OCI-LY1 (cell line): ENCODE measurements around the gene SFTPB.

ENCODE experiments used
- H2AFZ ChIP-seq: fragments of 200-600 bp; sonication (generic), shearing (Covaris generic); 2 replicates; pipeline ENCODE4 v1.6.0; 2014; ENCODE audit warnings: antibody characterized with exemption, mild to moderate bottlenecking, low read length
- H3F3A ChIP-seq: fragments of 200-600 bp; sonication (generic), shearing (Covaris generic); 2 replicates; pipeline ENCODE4 v1.6.0; 2014; ENCODE audit warnings: mild to moderate bottlenecking, antibody characterized with exemption, low read length, moderate library complexity; ENCODE audit not compliant: insufficient read depth
- H3K27ac ChIP-seq: fragments of 200-600 bp; sonication (generic); 2 replicates; pipeline ENCODE4 v1.5.1; 2014; ENCODE audit warnings: low read length, mixed run types, mild to moderate bottlenecking, low read depth; ENCODE audit not compliant: poor library complexity, severe bottlenecking
- H3K27me3 ChIP-seq: fragments of 200-600 bp; sonication (generic); 2 replicates; pipeline ENCODE4 v1.6.0; 2014; ENCODE audit warnings: antibody characterized with exemption, mild to moderate bottlenecking, low read length, moderate library complexity; ENCODE audit not compliant: insufficient read depth
- H3K36me3 ChIP-seq: fragments of 200-600 bp; sonication (generic); 2 replicates; pipeline ENCODE4 v1.6.1; 2014; ENCODE audit warnings: mild to moderate bottlenecking, antibody characterized with exemption, low read length, moderate library complexity, mixed read lengths; ENCODE audit not compliant: insufficient read depth
- H3K4me1 ChIP-seq: fragments of 200-600 bp; sonication (generic); 2 replicates; pipeline ENCODE4 v1.5.1; 2014; ENCODE audit warnings: mild to moderate bottlenecking, low read length, moderate library complexity; ENCODE audit not compliant: insufficient read depth, severe bottlenecking
- H3K4me2 ChIP-seq: fragments of 200-600 bp; sonication (generic), shearing (Covaris generic); 2 replicates; pipeline ENCODE4 v1.6.1; 2014; ENCODE audit warnings: low read length
- H3K4me3 ChIP-seq: fragments of 200-600 bp; sonication (generic); 2 replicates; pipeline ENCODE4 v1.5.1; 2014; ENCODE audit warnings: low read length, low read depth, mild to moderate bottlenecking, mixed read lengths; ENCODE audit not compliant: poor library complexity, severe bottlenecking
- H3K79me2 ChIP-seq: fragments of 200-600 bp; shearing (Covaris generic); 2 replicates; pipeline ENCODE4 v1.6.1; 2016; ENCODE audit warnings: mixed run types, low read length, mixed read lengths; ENCODE audit not compliant: insufficient read depth
- H3K9ac ChIP-seq: fragments of 200-600 bp; sonication (generic), shearing (Covaris generic); 2 replicates; pipeline ENCODE4 v1.6.1; 2014; ENCODE audit warnings: mild to moderate bottlenecking, low read length, mixed read lengths
- H3K9me2 ChIP-seq: fragments of 200-600 bp; sonication (generic), shearing (Covaris generic); 2 replicates; pipeline ENCODE4 v1.6.1; 2014; ENCODE audit warnings: low read depth, mild to moderate bottlenecking, low read length, mixed read lengths
- H3K9me3 ChIP-seq: fragments of 200-600 bp; shearing (Covaris generic); 2 replicates; pipeline ENCODE4 v1.6.1; 2014; ENCODE audit warnings: low read length, mixed read lengths
- H4K20me1 ChIP-seq: fragments of 200-600 bp; sonication (generic), shearing (Covaris generic); 2 replicates; pipeline ENCODE4 v1.6.0; 2016; ENCODE audit warnings: mild to moderate bottlenecking, low read length; ENCODE audit not compliant: insufficient read depth
- CTCF ChIP-seq: fragments of 200-600 bp; sonication (generic), shearing (Covaris generic); IDR thresholded peaks from 2 replicates; pipeline ENCODE4 v1.5.1; 2017; ENCODE audit warnings: mild to moderate bottlenecking, antibody characterized with exemption, low read length, moderate library complexity, mixed read lengths
- EZH2 ChIP-seq: fragments of 200-600 bp; sonication (generic), shearing (Covaris generic); IDR thresholded peaks from 2 replicates; pipeline ENCODE4 v1.8.0; 2017; ENCODE audit warnings: borderline replicate concordance, mixed run types, mild to moderate bottlenecking, antibody characterized with exemption, low read length, moderate library complexity, mixed read lengths

Gene SFTPB

GRCh38 chr2:85665264-85665937 is 2.6 kb downstream of the SFTPB start:
- Histone ChIP-seq H3K4me2 (no peak overlapping the region), H3K36me3 (no peaks in the 10 kb centered on the region), H3K9me2 (no peaks in the 10 kb centered on the region), H3K79me2 (no peaks in the 10 kb centered on the region), H3K27ac (no peak overlapping the region), H3K9ac (no peak overlapping the region), H3K4me3 (no peak overlapping the region), H3F3A (no peaks in the 10 kb centered on the region), H3K27me3 (no peaks in the 10 kb centered on the region), H3K9me3 (no peaks in the 10 kb centered on the region), H4K20me1 (no peaks in the 10 kb centered on the region), H2AFZ (no peak overlapping the region), H3K4me1 (no peaks in the 10 kb centered on the region)
- TF ChIP-seq CTCF: no peak

- H3K4me2 ChIP-seq: no peak overlapping the region
- no peak for TF ChIP-seq EZH2
Measured at GRCh38 chr2:85663594-85664565, 4.1 kb downstream of the SFTPB start.

GRCh38 chr2:85662899-85663593 is 5.0 kb downstream of the SFTPB start:
- no peaks in the 10 kb centered on the region for H3K9me2 ChIP-seq
- no peaks in the 10 kb centered on the region for H3K9me3 ChIP-seq
- no peak overlapping the region for H3K4me2 ChIP-seq
- no peaks in the 10 kb centered on the region for H3K79me2 ChIP-seq
- H3K27me3 ChIP-seq: no peaks in the 10 kb centered on the region
- no peaks in the 10 kb centered on the region for H3F3A ChIP-seq
- H2AFZ ChIP-seq: no peak overlapping the region
- no peak overlapping the region for H3K27ac ChIP-seq
- no peaks in the 10 kb centered on the region for H4K20me1 ChIP-seq
- no peak overlapping the region for H3K4me3 ChIP-seq
- H3K9ac ChIP-seq: no peak overlapping the region
- TF ChIP-seq EZH2: no peak
- no peak for TF ChIP-seq CTCF
- no peaks in the 10 kb centered on the region for H3K4me1 ChIP-seq
- H3K36me3 ChIP-seq: peaks cover 8% of the 10 kb centered on the region; the same call in 1 of the 2 replicates

More at GRCh38 chr2:85663594-85664565, 4.1 kb downstream of the SFTPB start:
- no peaks in the 10 kb centered on the region for H3K79me2 ChIP-seq
- H3K27ac ChIP-seq: no peak overlapping the region
- peaks cover 4% of the 10 kb centered on the region; the same call in 1 of the 2 replicates for H3K36me3 ChIP-seq
- no peaks in the 10 kb centered on the region for H3K27me3 ChIP-seq
- no peaks in the 10 kb centered on the region for H3K9me3 ChIP-seq
- H2AFZ ChIP-seq: no peak overlapping the region
- no peaks in the 10 kb centered on the region for H3K4me1 ChIP-seq
- no peak overlapping the region for H3K9ac ChIP-seq
- H3K9me2 ChIP-seq: no peaks in the 10 kb centered on the region
- H4K20me1 ChIP-seq: no peaks in the 10 kb centered on the region
- no peaks in the 10 kb centered on the region for H3F3A ChIP-seq
- H3K4me3 ChIP-seq: no peak overlapping the region
